HG03378 (cell line): ENCODE data around the gene ARVCF.

Experiments used
- ATAC-seq: cut with Tn5 transposase; IDR thresholded peaks from one replicate; pipeline ENCODE4 v1.9.1; 2021; ENCODE audit warnings: mild to moderate bottlenecking, moderate library complexity; ENCODE audit not compliant: unreplicated experiment

Gene ARVCF

DNA sequence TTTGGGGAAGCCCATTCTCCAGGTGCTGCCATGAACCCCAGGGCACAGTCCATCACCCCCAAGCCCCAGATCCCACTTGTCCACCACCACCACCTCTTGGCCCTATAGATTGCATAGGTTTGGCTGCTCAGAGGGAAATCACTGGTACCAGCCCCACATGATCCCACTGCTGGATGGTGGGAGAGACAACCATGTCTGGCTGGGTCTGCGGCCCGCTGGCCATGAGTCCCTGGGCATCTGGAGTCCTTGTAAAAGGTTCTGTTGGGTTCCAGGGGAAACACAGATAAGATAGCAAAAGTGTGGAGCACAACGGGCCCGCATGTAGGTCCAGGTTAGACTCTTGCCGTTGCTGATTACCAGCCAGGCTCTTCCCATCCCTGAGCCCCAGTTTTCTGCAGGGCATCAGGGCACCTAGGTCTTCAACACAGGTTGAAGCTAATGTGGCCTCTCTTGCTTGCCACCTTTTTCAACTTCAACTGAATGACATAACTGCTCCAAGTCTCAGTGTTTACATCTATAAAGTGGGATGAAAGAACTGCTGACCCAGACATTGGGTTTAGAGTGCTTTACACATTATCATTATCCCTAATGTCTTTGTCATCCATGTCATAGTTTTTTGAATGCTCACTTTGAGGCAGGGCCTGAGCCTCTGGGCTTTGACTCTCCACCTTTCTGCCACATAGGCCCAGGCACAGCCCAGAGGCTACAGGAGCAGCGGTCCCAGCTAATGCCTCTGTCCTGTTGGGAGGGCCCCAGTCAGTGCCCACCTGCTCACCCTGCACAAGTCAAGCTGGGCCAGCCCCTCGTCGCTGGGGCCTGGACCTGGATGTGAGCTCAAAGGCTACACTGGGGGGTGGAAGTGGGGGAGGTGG, 3.3 kb upstream of the ARVCF start:
- ATAC-seq = no peak

DNA sequence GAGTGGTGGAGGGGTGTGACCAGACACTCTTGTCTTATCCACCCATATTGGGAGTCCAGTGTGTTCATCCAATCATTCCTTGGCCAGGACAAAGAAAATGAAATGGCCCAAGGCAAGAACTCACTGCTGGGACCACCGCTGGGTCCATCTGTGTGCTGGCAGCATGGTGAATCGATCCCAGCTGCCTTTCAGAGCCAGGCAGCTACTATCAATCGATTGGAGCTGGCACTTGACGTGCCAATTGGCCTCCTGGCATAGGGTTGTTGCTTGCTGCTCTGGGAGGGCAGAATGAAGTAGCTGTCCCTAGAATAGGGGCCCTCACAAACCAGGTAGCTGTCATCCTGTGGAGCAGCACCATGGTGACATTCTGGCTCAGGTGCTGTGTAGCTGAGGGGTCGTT, 1.4 kb upstream of the ARVCF start:
- no peak for ATAC-seq

DNA sequence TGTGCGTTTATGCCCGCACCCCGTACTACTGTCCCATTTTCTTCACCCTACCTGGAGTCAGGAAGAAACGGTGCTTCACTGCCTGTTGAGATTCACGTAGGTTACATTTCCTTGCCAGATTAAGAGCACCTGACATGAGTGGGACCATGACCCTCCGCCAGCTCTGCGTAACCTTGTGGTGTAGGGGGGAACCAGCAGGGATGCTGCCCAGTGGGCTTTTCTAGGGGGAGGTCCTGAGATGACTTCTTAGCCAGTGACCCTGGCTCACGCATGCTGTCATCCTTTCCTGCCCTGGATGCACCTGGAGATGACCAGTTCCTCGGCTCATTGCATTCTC, 967 bp upstream of the ARVCF start:
- ATAC-seq = no peak

DNA sequence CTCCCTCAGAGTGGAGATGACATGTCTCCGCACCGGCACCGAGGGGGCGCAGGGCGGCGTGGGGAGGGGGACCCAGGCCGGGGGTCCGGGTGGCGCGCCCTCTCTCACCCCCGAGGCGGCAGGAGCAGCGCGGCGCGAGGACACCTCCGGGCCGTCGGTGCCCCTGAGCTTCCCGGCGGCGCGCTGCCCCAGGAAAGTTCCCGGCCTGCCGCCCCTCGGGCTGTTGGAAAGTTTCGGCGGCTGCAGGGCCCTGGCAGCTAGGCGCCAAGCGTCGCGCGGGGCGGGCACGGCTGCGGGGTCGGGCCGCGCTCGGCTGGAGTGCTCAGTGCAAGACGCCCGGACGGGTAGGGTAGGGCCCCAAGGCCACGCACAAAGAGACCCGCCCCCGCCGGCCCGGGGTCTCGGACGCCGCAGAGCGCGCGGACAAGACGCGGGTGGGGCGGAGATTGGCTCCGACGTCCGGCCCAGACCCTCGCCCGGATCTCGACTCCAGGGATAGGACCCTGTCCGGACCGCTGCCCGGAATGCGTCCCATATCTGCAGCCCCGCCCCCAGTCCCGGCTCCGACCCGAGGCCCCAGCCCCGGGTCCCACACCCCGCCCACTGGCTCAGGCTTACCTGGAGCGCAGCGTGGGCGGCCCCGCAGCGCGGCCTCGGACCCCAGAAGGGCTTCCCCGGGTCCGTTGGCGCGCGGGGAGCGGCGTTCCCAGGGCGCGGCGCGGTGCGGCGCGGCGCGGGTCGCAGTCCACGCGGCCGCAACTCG, 471 bp downstream of the ARVCF start:
- ATAC-seq = no peak

DNA sequence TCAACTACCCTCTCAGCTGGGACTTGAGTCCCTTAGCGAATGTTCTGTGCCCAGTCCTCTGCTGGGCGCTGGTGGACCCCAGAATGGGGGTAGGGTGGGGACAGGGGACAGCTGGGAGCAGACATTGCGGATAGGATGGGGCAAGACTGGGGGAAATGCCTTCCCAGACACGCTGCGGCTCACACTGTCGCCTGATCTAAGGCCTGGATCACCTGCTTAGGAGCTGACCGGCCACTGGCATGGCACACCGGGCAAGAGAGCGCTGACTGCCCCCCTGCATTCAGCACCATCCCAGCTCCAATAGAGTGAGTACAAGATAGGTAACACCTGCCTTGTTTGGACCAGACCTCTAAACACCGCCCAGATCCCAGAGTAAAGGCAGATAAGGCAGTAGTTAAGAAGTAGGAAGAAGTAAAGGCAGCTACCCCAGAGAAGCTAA, 1.4 kb downstream of the ARVCF start:
- no peak for ATAC-seq

DNA sequence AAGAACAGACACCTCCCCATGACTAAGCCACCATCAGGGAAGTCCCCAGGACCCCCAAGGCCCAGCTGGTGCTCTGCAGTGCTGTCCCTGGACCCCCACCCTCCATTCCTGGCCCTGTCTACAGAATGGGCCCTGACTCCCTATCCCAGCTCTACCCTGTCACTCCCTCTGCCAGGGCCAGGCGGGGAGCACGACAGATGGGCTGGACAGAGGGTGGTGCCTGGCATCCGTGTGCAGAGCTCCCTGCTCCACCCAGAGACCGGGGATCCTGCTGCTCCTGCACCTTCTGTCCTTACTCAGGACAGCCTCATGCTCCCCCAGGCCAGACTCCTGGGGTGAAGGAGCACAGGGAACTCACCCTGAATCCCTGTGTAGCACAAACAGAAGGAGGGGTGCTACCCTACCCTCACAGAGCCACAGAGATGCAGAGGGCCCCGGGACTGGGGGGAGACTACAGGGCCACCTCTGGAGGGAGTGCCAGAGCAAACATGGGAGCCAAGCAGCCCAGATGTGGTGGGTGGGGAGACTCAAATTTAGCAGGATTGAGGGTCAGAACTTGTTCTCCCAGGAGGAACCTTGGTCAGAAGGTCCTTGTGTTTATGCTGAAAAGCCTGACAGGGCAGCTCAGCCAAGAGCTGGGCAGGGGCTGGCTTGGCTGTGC, 2.0 kb downstream of the ARVCF start:
- ATAC-seq = no peak

DNA sequence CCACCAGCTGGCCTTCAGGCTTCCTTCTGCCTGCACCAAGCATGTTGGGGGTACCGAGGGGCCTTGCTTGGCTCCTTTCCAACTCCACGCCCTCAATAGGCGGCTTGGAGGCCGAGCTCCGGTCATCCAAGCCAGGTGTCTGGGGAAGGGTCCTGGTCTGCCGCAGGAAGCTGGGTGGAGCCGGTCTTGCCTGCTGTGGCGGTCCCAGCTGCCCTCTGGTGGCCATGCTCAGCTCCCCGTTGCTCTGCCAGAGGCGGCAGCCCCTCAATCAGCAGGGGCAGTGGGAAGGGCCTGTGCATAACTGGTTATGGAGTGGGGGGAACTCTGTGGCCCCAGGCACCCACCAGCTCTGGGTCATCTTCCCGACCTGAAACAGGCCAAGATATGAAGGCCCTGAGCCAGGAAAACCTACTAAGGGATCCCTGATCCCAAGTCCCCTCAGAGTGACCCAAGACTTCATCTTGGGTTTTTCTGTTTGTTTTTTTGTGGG, 3.2 kb downstream of the ARVCF start:
- ATAC-seq = no peak

DNA sequence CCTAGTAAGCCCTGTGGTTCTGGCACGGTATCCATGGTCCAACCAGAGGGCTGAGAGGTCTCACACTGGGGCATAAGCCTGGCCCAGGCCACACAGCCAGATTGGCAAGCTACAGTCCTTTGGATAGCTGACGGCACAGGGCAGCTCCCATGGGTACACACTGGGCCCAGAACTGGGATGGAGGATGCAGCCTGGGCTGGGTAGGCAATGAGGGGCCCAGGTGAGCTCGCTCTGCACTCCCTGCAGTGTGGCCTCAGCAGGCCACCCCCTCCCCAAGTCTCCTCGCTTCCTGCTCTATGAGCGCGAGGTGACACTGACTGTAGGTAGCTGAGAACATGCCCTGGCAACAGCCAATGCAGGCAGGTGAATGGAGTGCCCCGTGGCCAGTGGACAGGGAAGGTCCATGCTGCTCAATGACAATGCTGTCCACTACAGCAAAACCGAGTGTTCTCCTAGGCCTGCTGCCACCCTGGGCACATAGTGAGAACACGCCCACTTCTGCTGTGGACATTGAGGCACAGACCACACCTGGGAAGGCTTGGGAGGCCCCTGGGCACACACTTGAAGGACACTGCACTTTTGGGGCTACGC, 3.8 kb downstream of the ARVCF start:
- ATAC-seq = no peak

DNA sequence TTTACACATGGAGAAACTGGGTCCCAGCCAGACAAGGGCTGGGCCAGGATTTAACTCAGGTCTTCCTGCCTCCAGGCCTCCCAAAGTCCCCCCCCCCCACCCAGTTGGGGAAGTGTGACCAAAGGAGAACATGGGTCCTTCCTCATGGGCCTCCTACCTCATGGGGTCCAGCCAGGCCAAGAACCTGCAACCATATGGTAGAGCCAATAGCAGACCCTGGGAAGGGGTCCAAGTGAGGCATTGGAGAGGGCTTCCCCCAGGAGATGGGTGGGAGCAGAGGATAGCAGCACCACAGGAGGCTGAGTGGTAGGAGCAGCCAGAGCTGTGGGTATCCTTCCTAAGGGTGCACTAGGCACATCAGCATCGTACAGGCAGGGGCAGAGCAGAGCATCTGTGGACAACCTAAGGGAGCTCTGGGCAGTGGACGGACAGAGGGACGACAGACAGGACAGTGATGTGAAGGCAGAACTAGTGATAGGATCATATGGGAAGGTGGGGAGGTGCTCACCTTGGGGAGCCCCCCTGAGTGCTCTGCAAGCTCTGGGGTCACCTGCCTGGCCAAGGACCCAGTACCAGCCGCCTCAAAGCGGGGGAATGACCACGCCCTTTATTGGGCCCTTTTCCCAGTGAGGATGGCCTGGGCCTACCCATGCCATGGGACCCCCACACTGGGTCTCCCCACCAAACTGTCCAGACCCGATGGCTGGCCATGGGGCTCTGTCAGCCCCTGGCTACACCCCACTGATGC, 4.5 kb downstream of the ARVCF start:
- ATAC-seq = no peak

DNA sequence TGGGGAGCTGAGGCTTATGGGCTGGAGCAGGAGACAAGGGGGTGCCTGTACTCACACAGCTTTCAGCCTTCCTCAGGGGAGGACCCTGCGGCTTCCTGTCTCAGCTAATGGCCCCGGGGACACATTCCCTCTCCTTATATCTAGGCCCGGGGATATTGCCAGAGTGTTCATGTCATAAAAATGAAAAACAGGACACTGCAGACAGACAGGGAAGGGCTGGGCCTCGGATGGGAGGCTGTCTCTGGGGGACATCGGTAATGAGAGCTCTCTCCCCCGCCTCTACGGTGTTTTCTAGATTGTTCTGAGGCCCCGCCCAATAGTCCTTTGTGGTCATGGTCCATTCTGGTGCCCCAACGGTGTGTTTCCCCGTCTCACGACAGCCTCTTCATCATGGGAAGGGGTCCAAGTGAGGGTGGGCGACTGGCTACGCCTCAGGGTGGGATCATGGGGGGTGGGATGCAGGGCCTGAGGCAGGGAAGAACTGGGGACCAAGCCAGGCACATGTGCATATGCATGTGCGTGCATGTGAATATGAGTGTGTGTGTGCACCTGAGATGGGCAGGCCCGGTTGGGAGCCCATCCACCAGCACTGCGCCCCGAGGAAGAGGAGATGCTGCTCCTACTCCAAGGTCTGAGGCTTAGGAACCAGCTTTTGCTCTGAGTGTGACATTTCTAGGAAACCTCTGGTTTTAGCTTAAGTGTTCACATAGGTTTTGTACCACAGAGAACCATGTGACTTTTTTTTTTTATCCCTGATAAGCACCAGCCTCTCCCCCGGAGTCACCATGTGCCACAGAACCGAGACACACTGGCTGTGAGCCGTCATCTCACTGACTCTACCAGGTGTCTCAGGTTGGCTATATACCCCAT, 5.3 kb downstream of the ARVCF start:
- ATAC-seq = no peak

DNA sequence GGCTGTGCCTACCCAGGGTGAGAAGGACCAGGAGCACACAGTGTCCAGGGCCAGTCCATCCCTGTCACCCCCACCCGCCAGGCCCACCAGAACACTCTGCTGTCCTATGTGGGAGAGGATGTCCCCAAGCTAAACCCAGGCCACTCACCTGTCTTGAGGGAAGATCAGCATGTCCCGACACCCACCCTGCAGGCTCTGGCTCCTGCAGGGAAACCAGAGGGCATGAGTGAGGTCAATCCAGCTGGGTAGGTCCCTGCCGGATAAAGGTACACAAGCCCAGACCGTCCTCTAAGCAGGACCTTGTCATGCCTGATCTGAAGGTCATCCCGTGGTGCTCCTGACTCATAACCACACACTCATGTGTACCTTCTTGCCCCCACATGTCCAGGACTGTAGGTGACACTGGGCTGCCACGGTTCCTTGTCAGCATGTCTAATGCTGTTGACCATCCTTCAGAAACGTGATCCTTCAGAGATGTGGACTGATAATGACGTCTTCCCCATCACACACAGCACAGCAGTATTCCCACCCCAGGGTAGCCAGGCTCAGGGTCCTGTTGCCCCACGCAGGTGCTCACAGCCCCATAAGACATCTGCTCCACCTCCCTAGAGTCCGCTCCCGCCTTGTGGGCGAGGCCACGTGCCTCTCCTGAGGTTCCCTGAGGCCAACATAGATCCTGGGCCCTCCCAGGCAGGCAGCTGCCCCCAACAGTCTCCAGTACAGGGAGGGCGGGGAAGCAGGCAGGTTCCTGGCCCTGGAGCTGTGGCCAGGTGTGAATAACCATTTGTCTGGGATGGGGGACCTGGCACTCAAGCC, 6.1 kb downstream of the ARVCF start:
- ATAC-seq = no peak

DNA sequence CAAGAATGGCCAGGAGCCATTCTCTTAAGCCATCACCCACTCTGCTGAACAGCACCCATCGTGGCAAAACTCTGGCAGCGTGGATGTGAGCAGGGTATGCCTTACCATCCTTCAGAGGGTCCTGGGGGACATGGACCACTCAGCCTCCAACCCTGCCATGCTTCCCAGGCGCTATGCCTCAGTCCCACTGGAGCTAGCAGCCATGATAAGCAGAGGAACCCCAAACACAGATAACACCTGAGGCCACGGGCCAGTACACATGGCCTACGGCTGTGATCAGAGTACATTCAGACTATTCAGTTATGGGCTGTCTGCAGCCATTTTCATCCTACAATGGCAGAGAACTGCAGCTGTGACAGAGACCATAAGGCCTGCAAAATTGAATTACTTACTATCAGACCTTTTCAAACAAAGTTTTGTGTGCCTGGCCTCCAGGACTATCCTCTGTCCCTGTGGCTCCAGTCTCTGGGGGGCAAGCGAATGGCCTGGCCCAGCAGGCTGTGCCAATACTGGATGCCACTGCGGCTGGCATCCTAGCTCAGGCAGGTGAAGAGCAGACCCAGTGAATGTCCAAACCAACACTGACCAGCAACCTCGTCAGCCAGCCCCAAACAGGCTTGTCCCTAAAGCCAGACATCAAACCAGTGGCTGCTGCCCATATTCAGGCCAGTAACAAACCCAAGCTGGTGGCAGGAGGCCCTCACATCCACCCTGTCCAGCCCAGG, 6.9 kb downstream of the ARVCF start:
- ATAC-seq = no peak

DNA sequence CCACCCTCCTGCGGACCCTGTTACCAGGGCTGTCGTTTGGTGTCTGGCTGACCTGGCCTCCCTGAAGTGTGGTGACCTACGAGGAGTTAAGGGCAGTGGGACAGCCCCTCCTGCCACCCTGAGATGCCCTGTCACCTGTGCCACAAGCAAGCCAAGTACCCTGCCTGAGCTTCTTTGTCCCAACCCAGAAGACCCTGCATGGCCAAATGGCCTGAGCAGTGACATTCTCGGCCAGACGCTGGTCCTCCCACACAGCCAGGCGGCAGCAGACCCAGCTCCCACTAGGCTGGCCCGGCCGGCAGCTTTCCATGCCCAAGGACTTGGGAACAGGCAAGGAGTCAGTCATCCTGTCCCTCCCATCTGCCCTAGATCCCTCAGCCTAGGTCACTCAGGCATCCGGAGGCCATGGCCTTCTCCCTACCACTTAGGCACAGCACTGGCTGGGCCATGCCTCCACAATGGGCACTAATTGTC, 7.6 kb downstream of the ARVCF start:
- ATAC-seq = no peak

DNA sequence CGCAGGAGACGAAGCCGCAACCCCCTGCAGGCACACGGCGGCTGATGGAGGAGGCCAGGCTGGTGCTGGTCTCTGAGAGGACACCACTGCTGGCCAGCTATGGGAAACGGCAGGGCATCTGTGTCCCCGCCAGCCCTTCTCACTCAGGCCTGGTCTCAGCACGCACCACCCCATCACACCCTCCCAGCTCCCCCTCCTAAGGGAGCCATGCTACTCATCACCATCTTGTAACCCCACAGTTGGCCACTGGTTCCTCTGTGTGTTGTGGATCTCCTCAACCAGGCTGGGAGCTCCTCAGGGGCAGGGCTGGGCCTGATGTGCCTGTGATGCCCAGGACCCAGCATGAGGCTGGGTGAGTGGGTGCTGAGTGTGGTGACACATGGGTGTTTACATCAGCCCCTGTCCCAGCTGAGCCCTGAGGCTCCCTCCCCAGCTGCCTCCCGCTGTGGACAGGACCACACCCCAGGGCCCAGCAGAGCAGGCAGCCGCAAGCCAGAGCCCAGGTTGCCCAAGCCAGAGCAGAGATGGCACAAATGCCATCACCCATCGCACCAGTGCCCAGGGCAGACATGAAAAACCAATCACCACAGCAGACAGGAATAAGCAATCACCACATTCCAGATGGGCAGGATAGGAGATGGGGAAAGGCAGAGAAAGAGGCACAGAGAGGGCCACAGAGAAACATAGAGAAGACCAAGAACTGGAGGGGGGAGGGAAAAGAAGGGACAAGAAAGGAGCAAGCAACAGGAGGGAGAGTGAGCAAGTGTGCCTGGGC, 8.2 kb downstream of the ARVCF start:
- no peak for ATAC-seq

DNA sequence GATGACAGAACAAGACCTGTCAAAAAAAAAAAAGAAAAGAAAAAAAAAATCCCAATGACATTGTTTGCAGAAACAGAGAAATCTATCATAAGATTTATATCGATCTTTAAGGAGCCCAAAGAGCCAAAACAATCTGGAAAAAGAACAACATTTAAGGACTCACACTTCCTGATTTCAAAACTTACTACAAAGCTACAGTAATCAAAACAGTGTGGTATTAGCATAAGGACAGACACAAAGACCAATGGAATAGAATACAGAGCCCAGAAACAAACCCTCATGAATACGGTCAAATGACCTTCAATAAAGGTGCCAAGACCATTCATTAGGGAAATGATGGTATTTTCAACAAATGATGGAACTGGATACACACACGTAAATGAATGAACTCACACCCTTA, 12.2 kb downstream of the ARVCF start:
- no peak for ATAC-seq

DNA sequence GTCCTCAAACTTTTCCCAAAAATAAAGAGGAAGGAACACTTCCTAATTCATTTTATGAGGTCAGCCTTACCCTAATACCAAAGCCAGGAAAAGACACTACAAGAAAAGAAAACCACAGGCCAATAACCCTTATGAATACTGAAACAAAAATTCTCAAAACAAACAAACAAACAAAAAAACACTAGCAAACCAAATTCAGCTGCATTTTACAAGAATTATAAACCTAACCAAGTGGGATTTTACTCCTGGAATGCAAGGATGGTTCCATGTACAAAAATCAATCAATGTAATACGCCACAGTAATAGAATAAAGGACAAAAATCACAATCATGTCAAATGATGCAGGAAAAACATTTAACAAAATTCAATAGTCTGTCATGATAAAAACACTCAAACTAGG, 13.3 kb downstream of the ARVCF start:
- ATAC-seq = no peak

DNA sequence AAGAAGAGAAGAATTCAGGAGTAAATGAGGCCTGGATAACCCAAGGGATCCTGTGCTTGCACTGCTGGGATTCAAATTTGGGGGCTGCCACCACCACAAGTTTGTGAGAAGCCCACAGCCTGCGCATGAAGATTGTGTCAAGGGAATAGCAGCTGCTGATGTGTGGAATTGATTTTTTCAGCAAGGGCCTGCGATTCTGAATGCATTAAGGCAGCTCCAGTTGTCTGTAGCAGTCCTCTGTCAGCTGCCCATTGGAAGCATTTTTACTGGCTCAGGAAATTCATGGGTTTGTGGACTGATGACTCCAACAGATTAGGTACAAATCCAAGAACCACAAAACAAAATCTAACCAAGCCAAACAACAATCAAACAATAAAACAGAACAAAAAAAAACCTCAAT, 14.0 kb downstream of the ARVCF start:
- ATAC-seq = no peak
